ENCODE data around the gene SCCPDH. TPM values are rescaled to one million over a fixed set of nuclear protein-coding genes. Genes with fewer than 3 reads are reported as not detected.

Gene SCCPDH
- total and polyA plus RNA-seq, 8 donors: 28.3 to 45.0 (median 42.5) TPM

DNA sequence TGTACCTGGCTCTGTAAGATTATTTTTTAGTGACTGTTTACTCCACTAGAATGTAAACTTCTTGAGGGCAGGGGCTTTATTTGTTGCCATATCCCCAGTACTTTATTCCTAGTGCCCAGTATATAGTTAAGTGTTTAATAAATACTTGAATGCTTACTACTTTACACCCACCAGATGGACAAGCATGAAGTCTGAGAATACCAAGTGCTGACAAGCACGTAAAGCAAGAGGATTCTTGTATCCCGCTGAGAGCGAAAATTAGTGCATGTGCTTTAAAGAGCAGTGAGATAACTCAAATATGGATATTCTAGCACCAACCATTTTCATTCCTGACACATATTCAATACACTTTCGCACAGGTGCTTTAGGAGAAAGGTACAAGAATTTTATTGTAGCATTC is 1.5 kb upstream of the SCCPDH start:
- intact Hi-C loops (cut with DNase I): no loop called here
- no peak for TF ChIP-seq CTCF (IDR thresholded peaks at IDR 0.05)

GRCh38 chr1:246724731-246725095 is 504 bp downstream of the SCCPDH start:
- H3K4me1 ChIP-seq: peaks cover 3 to 29% of the 10 kb centered on the region in 2 donors
- TF ChIP-seq CTCF (IDR thresholded peaks at IDR 0.05): no peak
- peak overlapping the region; percentile 77 to 85 for H3K27ac ChIP-seq
- peaks cover 0 to 22% of the 10 kb centered on the region in 2 donors for H3K36me3 ChIP-seq
- peaks cover 0 to 18% of the 10 kb centered on the region in 2 donors for H3K9me3 ChIP-seq
- ATAC-seq (peak; percentile 72), DNase-seq (peak in 2 of 4 donors; percentile 60 to 67)
- no peaks in the 10 kb centered on the region for H3K27me3 ChIP-seq
- intact Hi-C loops (cut with DNase I): no loop called here
- peak overlapping the region; percentile 80 to 97 for H3K4me3 ChIP-seq

More for the DNA sequence above, 1.5 kb upstream of the SCCPDH start:
- DNase-seq (no peak), ATAC-seq (no peak)
- Histone ChIP-seq H3K4me1 (peaks cover 3 to 29% of the 10 kb centered on the region in 2 donors), H3K27ac (no peak overlapping the region), H3K9me3 (peaks cover 0 to 10% of the 10 kb centered on the region in 2 donors), H3K27me3 (no peaks in the 10 kb centered on the region), H3K36me3 (peaks cover 0 to 5% of the 10 kb centered on the region in 2 donors), H3K4me3 (no peak overlapping the region)

- Histone ChIP-seq H3K27me3 (no peaks in the 10 kb centered on the region), H3K36me3 (peaks cover 0 to 27% of the 10 kb centered on the region in 2 donors), H3K4me1 (peaks cover 3 to 29% of the 10 kb centered on the region in 2 donors), H3K9me3 (peaks cover 0 to 17% of the 10 kb centered on the region in 2 donors), H3K27ac (no peak overlapping the region), H3K4me3 (peak overlapping the region; percentile 80 to 97)
- no peak for TF ChIP-seq CTCF (IDR thresholded peaks at IDR 0.05)
- ATAC-seq (no peak), DNase-seq (no peak)
- intact Hi-C loops (cut with DNase I): no loop called here
Measured at GRCh38 chr1:246725191-246725590, 982 bp downstream of the SCCPDH start.

DNA sequence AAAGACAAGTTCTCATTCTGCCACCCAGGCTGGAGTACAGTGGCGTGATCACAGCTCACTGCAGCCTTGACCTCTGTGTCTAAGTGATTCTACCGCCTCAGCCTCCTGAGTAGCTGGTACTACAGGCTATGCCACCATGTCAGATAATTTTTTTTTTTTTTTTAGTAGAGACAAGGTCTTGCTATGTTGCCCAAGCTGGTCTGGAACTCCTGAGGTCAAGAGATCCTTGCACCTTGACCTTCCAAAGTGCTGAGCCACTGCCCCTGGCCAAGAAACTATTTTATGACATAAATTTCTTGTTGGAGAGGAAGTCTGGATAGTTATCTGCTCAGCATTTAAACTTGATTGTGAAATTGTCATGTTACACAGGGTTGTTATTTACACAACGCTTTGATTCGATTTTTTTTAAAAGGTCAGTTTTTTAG is 2.1 kb downstream of the SCCPDH start:
- H3K9me3 ChIP-seq: peaks cover 0 to 12% of the 10 kb centered on the region in 2 donors
- peaks cover 0 to 38% of the 10 kb centered on the region in 2 donors for H3K36me3 ChIP-seq
- peak overlapping the region in 1 of 2 donors; percentile 57 for H3K27ac ChIP-seq
- intact Hi-C loops (cut with DNase I): no loop called here
- peaks cover 3 to 29% of the 10 kb centered on the region in 2 donors for H3K4me1 ChIP-seq
- no peak for TF ChIP-seq CTCF (IDR thresholded peaks at IDR 0.05)
- no peaks in the 10 kb centered on the region for H3K27me3 ChIP-seq
- H3K4me3 ChIP-seq: no peak overlapping the region
- no peak for ATAC-seq
- no peak for DNase-seq

DNA sequence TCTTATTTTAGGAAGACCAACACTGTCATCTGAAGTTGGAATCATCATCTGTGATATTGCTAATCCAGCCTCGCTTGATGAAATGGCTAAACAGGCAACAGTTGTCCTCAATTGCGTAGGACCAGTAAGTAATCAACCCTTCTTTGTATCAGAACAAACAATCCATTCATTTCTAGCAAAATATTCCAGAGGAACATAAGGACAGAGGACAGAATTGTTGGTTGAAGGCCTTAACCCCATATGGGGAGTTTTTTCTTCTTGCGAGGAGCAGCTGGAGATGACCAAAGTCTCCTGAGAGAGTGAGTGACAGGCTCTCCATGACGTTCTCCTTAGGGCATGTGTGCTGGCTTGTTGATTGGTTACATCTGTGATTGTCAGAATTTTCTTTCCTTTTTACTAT is 2.7 kb downstream of the SCCPDH start:
- ATAC-seq (no peak), DNase-seq (no peak)
- Histone ChIP-seq H3K4me1 (peaks cover 3 to 29% of the 10 kb centered on the region in 2 donors), H3K4me3 (no peak overlapping the region), H3K27ac (peak overlapping the region in 1 of 2 donors; percentile 57), H3K9me3 (peaks cover 0 to 12% of the 10 kb centered on the region in 2 donors), H3K27me3 (no peaks in the 10 kb centered on the region), H3K36me3 (peaks cover 0 to 43% of the 10 kb centered on the region in 2 donors)
- intact Hi-C loops (cut with DNase I): no loop called here
- TF ChIP-seq CTCF (IDR thresholded peaks at IDR 0.05): no peak

Measured in left lung (tissue), 10 donors.